ENCODE results near the gene PHACTR2. TPM values are rescaled to one million over a fixed set of nuclear protein-coding genes. Genes with fewer than 3 reads are reported as not detected.
A peak's percentile ranks its signal among the peaks of the same experiment; 100 is the strongest.
"Not testable (repeated sequence)": the region's sequence is repeated elsewhere in the genome, so short reads cannot be mapped to it uniquely, and the experiment has no call there.

PHACTR2 gene
- total RNA-seq, 5 donors from 2014 or later (not counting 1 experiment from before 2014, with no cell fraction given): 31.9 to 50.3 (median 36.7) TPM

DNA sequence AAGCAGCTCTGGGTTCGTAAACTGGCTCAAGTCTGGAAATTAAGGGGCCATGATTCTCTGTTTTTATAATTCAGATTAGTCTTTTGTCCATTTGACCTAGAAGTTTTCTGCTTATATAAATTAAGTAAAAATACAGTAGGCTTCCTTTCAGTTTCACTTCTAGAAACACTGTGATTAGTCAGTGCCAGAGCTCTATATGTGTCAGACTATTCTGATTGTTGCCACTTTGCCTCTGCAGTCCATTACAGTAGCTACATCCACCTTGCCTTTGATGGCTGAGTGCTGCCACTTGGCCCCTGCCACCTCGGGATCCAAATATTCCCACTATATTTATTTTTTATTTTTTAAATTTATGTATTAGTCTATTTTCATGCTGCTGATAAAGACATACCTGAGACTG lies 194.4 kb downstream of the PHACTR2 start:
- POLR2A ChIA-PET: no interaction called here
- no CpG with 5 or more reads among the region's 2 CpGs for WGBS (ENCODE audit: insufficient coverage)

DNA sequence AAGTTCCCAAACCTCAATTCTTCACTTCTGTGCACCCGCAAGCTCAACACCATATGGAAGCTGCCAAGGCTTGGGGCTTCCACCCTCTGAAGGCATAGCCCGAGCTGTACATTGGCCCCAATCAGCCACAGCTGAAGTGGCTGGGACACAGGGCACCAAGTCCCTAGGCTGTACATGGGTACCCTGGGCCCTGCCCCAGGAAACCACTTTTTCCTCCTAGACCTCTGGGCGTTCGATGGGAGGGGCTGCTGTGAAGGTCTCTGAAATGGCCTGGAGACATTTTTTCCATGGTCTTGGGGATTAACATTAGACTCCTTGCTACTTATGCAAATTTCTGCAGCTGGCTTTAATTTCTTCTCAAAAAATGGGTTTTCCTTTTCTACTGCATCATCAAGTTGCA lies 195.8 kb downstream of the PHACTR2 start:
- CTCF ChIA-PET; H3K27ac Mint-ChIP-seq; ATAC-seq (replicated peaks in 1 of 4); DNase-seq; H3K9me3 ChIP-seq; H3K27ac ChIP-seq (ENCODE audit: low read length); H3K36me3 ChIP-seq (ENCODE audit: control insufficient read depth in 2 of 2, extremely low read depth in 1 of 2, insufficient read depth in 1 of 2, low read length in 1 of 2); H3K27me3 ChIP-seq (replicated peaks in 1 of 2; ENCODE audit: control insufficient read depth in 2 of 2, extremely low read depth in 1 of 2, insufficient read depth in 2 of 2, low read length in 1 of 2); H3K27me3 Mint-ChIP-seq; POLR2A ChIA-PET; H3K4me1 ChIP-seq (ENCODE audit: control insufficient read depth in 1 of 2, extremely low read depth in 1 of 2, insufficient read depth in 2 of 2, low read length in 2 of 2); H3K4me3 Mint-ChIP-seq; H3K36me3 Mint-ChIP-seq; H3K4me3 ChIP-seq (ENCODE audit: control insufficient read depth in 1 of 2, extremely low read depth in 1 of 2, low read length in 1 of 2): not testable (repeated sequence)
- WGBS (ENCODE audit: insufficient coverage): 100% methylated on average over 2 of the region's 4 CpGs
- H3K4me1 Mint-ChIP-seq: peaks cover 0 to 13% (median 0%) of the 10 kb centered on the region in 3 donors
- H3K9me3 Mint-ChIP-seq: peaks cover 11 to 15% (median 14%) of the 10 kb centered on the region in 3 donors

More for the DNA sequence above, 194.4 kb downstream of the PHACTR2 start:
- DNase-seq (no peak), ATAC-seq (replicated peaks in 1 of 4) (no peak)
- H3K27me3 Mint-ChIP-seq: no peaks in the 10 kb centered on the region
- H3K27ac ChIP-seq (ENCODE audit: low read length): no peak overlapping the region
- no peak overlapping the region for H3K4me3 ChIP-seq (ENCODE audit: control insufficient read depth in 1 of 2, extremely low read depth in 1 of 2, low read length in 1 of 2)
- peaks cover 0 to 4% of the 10 kb centered on the region in 2 experiments for H3K4me1 ChIP-seq (ENCODE audit: control insufficient read depth in 1 of 2, extremely low read depth in 1 of 2, insufficient read depth in 2 of 2, low read length in 2 of 2)
- CTCF ChIA-PET: no interaction called here
- H3K27ac Mint-ChIP-seq: peak overlapping the region in 1 of 2 donors; percentile 62
- no peaks in the 10 kb centered on the region for H3K27me3 ChIP-seq (replicated peaks in 1 of 2; ENCODE audit: control insufficient read depth in 2 of 2, extremely low read depth in 1 of 2, insufficient read depth in 2 of 2, low read length in 1 of 2)
- peaks cover 10 to 15% (median 14%) of the 10 kb centered on the region in 3 donors for H3K9me3 Mint-ChIP-seq
- H3K36me3 ChIP-seq (ENCODE audit: control insufficient read depth in 2 of 2, extremely low read depth in 1 of 2, insufficient read depth in 1 of 2, low read length in 1 of 2): no peaks in the 10 kb centered on the region
- no peak overlapping the region for H3K4me3 Mint-ChIP-seq
- peaks cover 7% of the 10 kb centered on the region for H3K36me3 Mint-ChIP-seq
- H3K4me1 Mint-ChIP-seq: peaks cover 0 to 13% (median 0%) of the 10 kb centered on the region in 3 donors
- H3K9me3 ChIP-seq: no peaks in the 10 kb centered on the region

DNA sequence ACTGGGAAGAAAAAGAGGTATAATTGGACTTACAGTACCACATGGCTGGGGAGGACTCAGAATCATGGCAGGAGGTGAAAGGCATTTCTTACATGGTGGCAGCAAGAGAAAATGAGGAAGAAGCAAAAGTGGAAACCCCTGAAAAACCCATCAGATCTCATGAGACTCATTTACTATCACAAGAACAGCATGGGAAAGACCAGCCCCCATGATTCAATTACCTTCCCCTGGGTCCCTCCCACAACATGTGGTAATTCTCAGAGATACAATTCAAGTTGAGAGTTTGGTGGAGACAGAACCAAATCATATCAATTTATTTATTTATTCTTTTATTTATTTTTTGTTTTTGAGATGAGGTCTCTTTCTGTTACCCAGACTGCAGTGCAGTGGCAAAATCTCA lies 196.7 kb downstream of the PHACTR2 start:
- H3K36me3 ChIP-seq (ENCODE audit: control insufficient read depth in 2 of 2, extremely low read depth in 1 of 2, insufficient read depth in 1 of 2, low read length in 1 of 2); H3K27ac Mint-ChIP-seq; H3K4me1 ChIP-seq (ENCODE audit: control insufficient read depth in 1 of 2, extremely low read depth in 1 of 2, insufficient read depth in 2 of 2, low read length in 2 of 2); H3K4me3 Mint-ChIP-seq; H3K9me3 ChIP-seq; H3K36me3 Mint-ChIP-seq; H3K27ac ChIP-seq (ENCODE audit: low read length); ATAC-seq (replicated peaks in 1 of 4); POLR2A ChIA-PET; H3K27me3 ChIP-seq (replicated peaks in 1 of 2; ENCODE audit: control insufficient read depth in 2 of 2, extremely low read depth in 1 of 2, insufficient read depth in 2 of 2, low read length in 1 of 2); H3K27me3 Mint-ChIP-seq; CTCF ChIA-PET; H3K4me3 ChIP-seq (ENCODE audit: control insufficient read depth in 1 of 2, extremely low read depth in 1 of 2, low read length in 1 of 2); DNase-seq: not testable (repeated sequence)
- H3K4me1 Mint-ChIP-seq: peaks cover 0 to 13% (median 0%) of the 10 kb centered on the region in 3 donors
- H3K9me3 Mint-ChIP-seq: peaks cover 12 to 19% (median 14%) of the 10 kb centered on the region in 3 donors

DNA sequence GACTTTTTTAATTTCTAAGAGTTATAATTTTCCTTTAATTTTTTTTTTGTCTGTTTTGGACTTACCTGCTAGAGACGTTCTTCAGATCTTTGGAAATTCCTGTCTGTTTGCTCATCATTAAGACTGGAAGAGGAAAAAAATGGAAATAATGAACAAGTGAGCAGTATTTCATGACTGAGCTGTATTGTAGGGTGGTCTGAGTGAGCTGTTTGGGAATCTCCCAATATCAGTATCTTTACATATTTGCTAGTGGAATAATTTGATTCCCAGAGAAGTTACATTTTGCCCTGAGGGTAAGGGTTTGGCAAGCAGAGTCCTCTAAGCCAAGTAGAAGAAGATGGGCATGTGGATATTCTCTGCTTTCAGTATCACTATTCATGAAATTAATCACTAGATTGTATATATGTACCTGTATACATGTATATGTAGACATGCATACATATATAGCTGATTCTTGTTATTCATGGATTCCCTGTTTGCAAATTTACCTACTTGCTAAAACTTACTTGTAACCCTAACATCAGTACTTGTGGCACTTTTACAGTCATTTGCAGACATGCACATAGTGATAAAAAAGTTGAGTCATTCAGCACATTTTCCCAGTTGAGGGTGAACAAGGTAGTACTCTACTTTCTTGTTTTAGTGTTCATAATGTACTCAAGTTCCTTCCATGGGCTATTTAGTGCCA lies 200.0 kb downstream of the PHACTR2 start:
- Mint-ChIP-seq H3K27me3 (no peaks in the 10 kb centered on the region), H3K27ac (no peak overlapping the region), H3K4me3 (no peak overlapping the region), H3K4me1 (peaks cover 0 to 7% (median 0%) of the 10 kb centered on the region in 3 donors), H3K36me3 (peaks cover 4% of the 10 kb centered on the region), H3K9me3 (peaks cover 11 to 19% (median 12%) of the 10 kb centered on the region in 3 donors)
- Histone ChIP-seq H3K36me3 (ENCODE audit: control insufficient read depth in 2 of 2, extremely low read depth in 1 of 2, insufficient read depth in 1 of 2, low read length in 1 of 2) (no peaks in the 10 kb centered on the region), H3K4me3 (ENCODE audit: control insufficient read depth in 1 of 2, extremely low read depth in 1 of 2, low read length in 1 of 2) (no peak overlapping the region), H3K27me3 (replicated peaks in 1 of 2; ENCODE audit: control insufficient read depth in 2 of 2, extremely low read depth in 1 of 2, insufficient read depth in 2 of 2, low read length in 1 of 2) (no peaks in the 10 kb centered on the region), H3K9me3 (no peaks in the 10 kb centered on the region), H3K27ac (ENCODE audit: low read length) (no peak overlapping the region), H3K4me1 (ENCODE audit: control insufficient read depth in 1 of 2, extremely low read depth in 1 of 2, insufficient read depth in 2 of 2, low read length in 2 of 2) (no peaks in the 10 kb centered on the region)
- no peak for DNase-seq
- POLR2A ChIA-PET: interaction anchor here in 1 of 2 donors (0.7 kb wide), 1 partner anchor 630 kb away, joined by 3 read pairs; no protein-coding TSS in a partner anchor
- WGBS (ENCODE audit: insufficient coverage): no CpG with 5 or more reads among the region's 1 CpG
- CTCF ChIA-PET: no interaction called here
- ATAC-seq (replicated peaks in 1 of 4): no peak

DNA sequence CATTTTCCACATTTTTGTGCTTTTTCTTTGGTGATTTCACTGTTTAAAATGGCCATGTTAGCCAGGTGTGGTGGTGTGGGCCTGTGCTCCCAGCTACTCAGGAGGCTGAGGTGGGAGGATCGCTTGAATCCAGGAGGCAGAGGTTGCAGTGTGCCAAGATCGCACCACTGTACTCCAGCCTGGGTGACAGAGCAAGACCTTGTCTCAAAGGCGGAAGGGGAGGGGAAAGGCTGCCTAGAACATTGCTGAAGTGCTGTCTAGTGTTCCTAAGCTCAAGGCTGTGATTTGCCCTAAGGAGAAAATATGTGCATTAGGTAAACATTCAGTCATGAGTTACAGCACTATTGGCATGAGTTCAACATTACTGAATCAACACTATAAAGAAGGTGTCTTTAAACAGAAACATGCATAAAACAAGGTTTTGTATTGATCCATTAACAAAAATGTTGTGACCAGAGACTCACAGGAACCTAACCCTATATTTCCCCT lies 200.6 kb downstream of the PHACTR2 start:
- Mint-ChIP-seq H3K27ac (no peak overlapping the region), H3K27me3 (peaks cover 0 to 3% of the 10 kb centered on the region in 2 donors), H3K4me3 (no peak overlapping the region), H3K9me3 (peaks cover 11 to 19% (median 12%) of the 10 kb centered on the region in 3 donors), H3K4me1 (peaks cover 0 to 1% (median 0%) of the 10 kb centered on the region in 3 donors), H3K36me3 (peaks cover 4% of the 10 kb centered on the region)
- no peaks in the 10 kb centered on the region for H3K4me1 ChIP-seq (ENCODE audit: control insufficient read depth in 1 of 2, extremely low read depth in 1 of 2, insufficient read depth in 2 of 2, low read length in 2 of 2)
- no peaks in the 10 kb centered on the region for H3K36me3 ChIP-seq (ENCODE audit: control insufficient read depth in 2 of 2, extremely low read depth in 1 of 2, insufficient read depth in 1 of 2, low read length in 1 of 2)
- ChIA-PET CTCF (no interaction called here), POLR2A (interaction anchor here in 1 of 2 donors (0.7 kb wide), 1 partner anchor 630 kb away, joined by 3 read pairs; no protein-coding TSS in a partner anchor)
- no peaks in the 10 kb centered on the region for H3K27me3 ChIP-seq (replicated peaks in 1 of 2; ENCODE audit: control insufficient read depth in 2 of 2, extremely low read depth in 1 of 2, insufficient read depth in 2 of 2, low read length in 1 of 2)
- no peaks in the 10 kb centered on the region for H3K9me3 ChIP-seq
- H3K4me3 ChIP-seq (ENCODE audit: control insufficient read depth in 1 of 2, extremely low read depth in 1 of 2, low read length in 1 of 2): no peak overlapping the region
- 100% methylated on average over 2 of the region's 3 CpGs for WGBS (ENCODE audit: insufficient coverage)
- DNase-seq (no peak), ATAC-seq (replicated peaks in 1 of 4) (no peak)
- no peak overlapping the region for H3K27ac ChIP-seq (ENCODE audit: low read length)

DNA sequence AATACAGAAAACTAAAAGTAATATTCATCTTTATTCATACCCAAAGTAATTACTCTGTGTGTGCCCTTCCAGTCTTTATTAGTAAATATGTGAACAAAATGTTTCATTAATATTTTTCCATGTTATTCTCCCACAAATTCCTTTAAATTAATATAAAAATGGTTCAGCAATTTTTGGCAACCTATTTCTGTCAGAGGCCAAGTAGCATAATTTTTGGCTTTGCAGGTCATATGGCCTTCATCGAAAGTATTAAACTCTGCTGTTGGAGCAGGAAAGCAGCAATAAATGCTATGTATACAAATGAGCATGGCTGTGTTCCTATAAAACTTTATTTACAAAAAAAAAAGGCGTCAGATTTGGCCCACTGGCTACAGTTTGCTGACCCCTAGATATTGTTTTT lies 202.6 kb downstream of the PHACTR2 start:
- no peaks in the 10 kb centered on the region for H3K4me1 Mint-ChIP-seq
- H3K36me3 Mint-ChIP-seq: peaks cover 2% of the 10 kb centered on the region
- Histone ChIP-seq H3K4me3 (ENCODE audit: control insufficient read depth in 1 of 2, extremely low read depth in 1 of 2, low read length in 1 of 2) (no peak overlapping the region), H3K27me3 (replicated peaks in 1 of 2; ENCODE audit: control insufficient read depth in 2 of 2, extremely low read depth in 1 of 2, insufficient read depth in 2 of 2, low read length in 1 of 2) (no peaks in the 10 kb centered on the region), H3K27ac (ENCODE audit: low read length) (no peak overlapping the region), H3K36me3 (ENCODE audit: control insufficient read depth in 2 of 2, extremely low read depth in 1 of 2, insufficient read depth in 1 of 2, low read length in 1 of 2) (no peaks in the 10 kb centered on the region), H3K4me1 (ENCODE audit: control insufficient read depth in 1 of 2, extremely low read depth in 1 of 2, insufficient read depth in 2 of 2, low read length in 2 of 2) (no peaks in the 10 kb centered on the region), H3K9me3 (no peaks in the 10 kb centered on the region)
- peaks cover 0 to 4% of the 10 kb centered on the region in 2 donors for H3K27me3 Mint-ChIP-seq
- no CpG with 5 or more reads among the region's 2 CpGs for WGBS (ENCODE audit: insufficient coverage)
- ChIA-PET POLR2A (no interaction called here), CTCF (no interaction called here)
- DNase-seq (no peak), ATAC-seq (replicated peaks in 1 of 4) (no peak)
- H3K27ac Mint-ChIP-seq: no peak overlapping the region
- H3K9me3 Mint-ChIP-seq: peaks cover under 1 to 16% (median 8%) of the 10 kb centered on the region in 3 donors
- H3K4me3 Mint-ChIP-seq: no peak overlapping the region

All from T-cell (primary cell).